Endothelial cell (in vitro differentiated cells): Measurements from ENCODE around the gene EMC9. TPM values are rescaled to one million over a fixed set of nuclear protein-coding genes. Genes with fewer than 3 reads are reported as not detected.

Experiments
- DNase-seq: peaks from one replicate; pipeline ENCODE4 v3.0.0; 2021; ENCODE audit warnings: low spot score
- H3K27ac Mint-ChIP-seq: one replicate; pipeline ENCODE4 v1.8.0; 2021; ENCODE audit warnings: mixed read lengths, inconsistent platforms; ENCODE audit not compliant: unreplicated experiment
- H3K27me3 Mint-ChIP-seq: one replicate; pipeline ENCODE4 v1.8.0; 2021; ENCODE audit warnings: mild to moderate bottlenecking, moderate library complexity, mixed read lengths, inconsistent platforms; ENCODE audit not compliant: unreplicated experiment
- H3K36me3 Mint-ChIP-seq: one replicate; pipeline ENCODE4 v1.8.0; 2021; ENCODE audit warnings: mild to moderate bottlenecking, low read depth, mixed read lengths, inconsistent platforms; ENCODE audit not compliant: unreplicated experiment
- H3K4me1 Mint-ChIP-seq: one replicate; pipeline ENCODE4 v1.8.0; 2021; ENCODE audit warnings: mild to moderate bottlenecking, mixed read lengths, inconsistent platforms; ENCODE audit not compliant: unreplicated experiment
- H3K4me3 Mint-ChIP-seq: one replicate; pipeline ENCODE4 v1.8.0; 2021; ENCODE audit warnings: mild to moderate bottlenecking, mixed read lengths, inconsistent platforms; ENCODE audit not compliant: unreplicated experiment
- H3K9me3 Mint-ChIP-seq: one replicate; pipeline ENCODE4 v1.8.0; 2021; ENCODE audit warnings: mixed read lengths, inconsistent platforms; ENCODE audit not compliant: unreplicated experiment
- total RNA-seq: library from RNA; stranded (reverse); fragmentation: NEBNext Ultra II Directional; extraction: Animal tissue kit (Norgen Biotek cat#: 25700); gene quantifications from one replicate; pipeline ENCODE4 v1.2.1, GENCODE V29; 2021; ENCODE audit not compliant: unreplicated experiment
- TF ChIP-seq, protein P1 (sequence below): fragments of 200-600 bp; sonication (generic); IDR thresholded peaks from one replicate; pipeline ENCODE4 v1.5.0; 2021; ENCODE audit warnings: antibody characterized with exemption; ENCODE audit not compliant: unreplicated experiment

EMC9 gene
- total RNA-seq, 1 donor from 2014 or later, result 16.7 TPM

DNA sequence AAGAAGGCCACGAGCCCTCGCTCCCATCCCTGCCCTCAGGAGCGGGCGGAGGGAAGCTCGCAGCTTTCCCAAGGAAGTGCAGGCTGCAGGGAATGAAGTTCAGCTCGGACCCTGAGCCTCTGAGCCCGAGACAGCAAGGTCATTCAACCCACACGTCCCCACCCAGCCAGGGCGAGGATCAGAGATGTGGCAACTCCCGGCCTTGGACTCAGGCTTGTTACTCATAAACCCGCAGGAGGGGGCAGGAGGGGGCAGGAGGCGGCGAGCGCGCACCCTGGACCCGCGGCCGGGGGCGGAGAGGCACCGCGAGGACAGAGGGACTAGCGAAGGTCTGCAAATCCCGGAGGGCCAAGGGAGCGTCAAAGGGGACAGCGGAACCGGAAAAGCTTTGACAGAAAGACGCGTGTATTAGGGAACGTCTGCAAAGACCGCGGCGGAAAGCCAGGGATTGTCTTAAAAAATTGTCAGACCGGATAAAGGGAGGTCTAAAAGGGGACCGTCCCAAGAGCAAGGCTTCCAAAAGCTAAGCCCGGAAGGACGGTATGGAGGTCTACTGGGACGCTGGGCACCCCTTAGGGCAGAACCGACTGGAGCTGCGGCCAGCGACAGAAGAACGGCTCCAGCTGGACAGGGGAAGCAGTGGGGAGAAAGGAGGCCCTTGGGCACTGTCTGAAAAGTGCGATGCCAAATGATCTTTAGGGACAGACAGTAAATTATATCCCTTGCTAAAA, 27.4 kb downstream of the EMC9 start:
- Mint-ChIP-seq H3K27ac (peak overlapping the region; percentile 97), H3K27me3 (peaks cover 10% of the 10 kb centered on the region), H3K9me3 (no peaks in the 10 kb centered on the region), H3K4me1 (peaks cover 20% of the 10 kb centered on the region), H3K36me3 (peaks cover 11% of the 10 kb centered on the region), H3K4me3 (peak overlapping the region; percentile 95)
- TF ChIP-seq, protein P1, sequence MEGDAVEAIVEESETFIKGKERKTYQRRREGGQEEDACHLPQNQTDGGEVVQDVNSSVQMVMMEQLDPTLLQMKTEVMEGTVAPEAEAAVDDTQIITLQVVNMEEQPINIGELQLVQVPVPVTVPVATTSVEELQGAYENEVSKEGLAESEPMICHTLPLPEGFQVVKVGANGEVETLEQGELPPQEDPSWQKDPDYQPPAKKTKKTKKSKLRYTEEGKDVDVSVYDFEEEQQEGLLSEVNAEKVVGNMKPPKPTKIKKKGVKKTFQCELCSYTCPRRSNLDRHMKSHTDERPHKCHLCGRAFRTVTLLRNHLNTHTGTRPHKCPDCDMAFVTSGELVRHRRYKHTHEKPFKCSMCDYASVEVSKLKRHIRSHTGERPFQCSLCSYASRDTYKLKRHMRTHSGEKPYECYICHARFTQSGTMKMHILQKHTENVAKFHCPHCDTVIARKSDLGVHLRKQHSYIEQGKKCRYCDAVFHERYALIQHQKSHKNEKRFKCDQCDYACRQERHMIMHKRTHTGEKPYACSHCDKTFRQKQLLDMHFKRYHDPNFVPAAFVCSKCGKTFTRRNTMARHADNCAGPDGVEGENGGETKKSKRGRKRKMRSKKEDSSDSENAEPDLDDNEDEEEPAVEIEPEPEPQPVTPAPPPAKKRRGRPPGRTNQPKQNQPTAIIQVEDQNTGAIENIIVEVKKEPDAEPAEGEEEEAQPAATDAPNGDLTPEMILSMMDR, result no peak
- peak; percentile 67 for DNase-seq

DNA sequence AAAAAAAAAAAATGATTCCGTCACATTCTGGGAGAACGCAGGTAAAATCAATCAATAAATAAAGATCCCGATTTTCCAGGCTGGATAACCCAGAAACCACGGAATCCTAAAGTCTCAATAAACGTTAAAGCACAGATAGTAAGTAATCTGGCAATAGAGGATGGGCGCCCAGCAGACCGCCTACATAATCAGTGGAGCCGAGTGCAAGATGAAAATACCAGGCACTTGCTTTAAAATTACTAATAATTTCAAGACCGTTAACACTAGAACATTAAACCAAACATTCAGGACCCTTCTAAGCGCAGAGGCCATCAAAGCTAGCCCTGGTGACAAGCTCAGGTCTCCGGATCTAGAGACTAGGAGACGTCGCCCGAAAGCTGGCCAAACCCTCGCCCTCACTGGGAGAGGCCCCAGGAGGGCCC, 28.0 kb downstream of the EMC9 start:
- H3K4me3 Mint-ChIP-seq, result peak overlapping the region; percentile 95
- peak overlapping the region; percentile 97 for H3K27ac Mint-ChIP-seq
- H3K4me1 Mint-ChIP-seq, result peaks cover 23% of the 10 kb centered on the region
- peaks cover 5% of the 10 kb centered on the region for H3K36me3 Mint-ChIP-seq
- H3K27me3 Mint-ChIP-seq, result peaks cover 10% of the 10 kb centered on the region
- DNase-seq, result no peak
- no peaks in the 10 kb centered on the region for H3K9me3 Mint-ChIP-seq
- TF ChIP-seq, protein P1, result no peak

DNA sequence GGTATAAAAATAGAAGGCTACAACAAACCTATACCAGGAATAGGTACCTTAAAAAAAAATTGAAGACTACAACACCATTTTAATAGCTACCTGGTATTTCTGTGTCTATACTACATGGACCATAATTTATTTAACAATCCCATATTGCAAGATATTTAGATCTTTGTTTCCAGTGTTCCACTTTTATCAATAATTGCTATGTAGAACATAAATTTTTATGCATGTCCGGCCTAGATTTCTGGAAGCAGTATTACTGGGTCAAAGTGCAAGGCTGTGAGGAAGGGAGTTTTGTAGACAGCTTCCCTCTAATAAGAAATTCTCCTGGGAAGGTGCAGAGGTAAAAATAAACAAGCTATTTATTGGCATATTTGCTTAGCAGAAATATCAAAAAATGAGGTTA, 30.9 kb downstream of the EMC9 start:
- Mint-ChIP-seq H3K4me1 (peaks cover 15% of the 10 kb centered on the region), H3K36me3 (peaks cover 3% of the 10 kb centered on the region), H3K27ac (no peak overlapping the region), H3K9me3 (no peaks in the 10 kb centered on the region), H3K4me3 (no peak overlapping the region), H3K27me3 (peaks cover 5% of the 10 kb centered on the region)
- TF ChIP-seq, protein P1, result no peak
- DNase-seq, result no peak

DNA sequence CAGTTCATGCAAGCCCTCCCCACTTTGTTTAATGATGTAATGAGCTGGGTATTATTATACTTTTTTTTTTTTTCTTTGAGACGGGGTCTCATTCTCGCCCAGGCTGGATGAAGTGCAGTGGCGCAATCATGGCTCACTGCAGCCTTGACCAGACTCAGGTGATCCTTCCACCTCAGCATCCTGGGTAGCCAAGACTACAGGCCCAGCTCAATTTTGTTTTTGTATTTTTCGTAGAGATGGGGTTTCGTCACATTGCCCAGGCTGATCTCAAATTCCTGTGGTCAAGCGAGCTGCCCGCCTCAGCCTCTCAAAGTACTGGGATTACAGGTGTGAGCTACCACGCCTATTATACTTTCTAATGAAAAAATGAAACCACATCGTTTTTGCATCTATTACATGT, 31.3 kb downstream of the EMC9 start:
- H3K27ac Mint-ChIP-seq, result no peak overlapping the region
- peaks cover 5% of the 10 kb centered on the region for H3K36me3 Mint-ChIP-seq
- no peak overlapping the region for H3K4me3 Mint-ChIP-seq
- TF ChIP-seq, protein P1, result no peak
- H3K9me3 Mint-ChIP-seq, result no peaks in the 10 kb centered on the region
- H3K4me1 Mint-ChIP-seq, result peaks cover 10% of the 10 kb centered on the region
- DNase-seq, result no peak
- peaks cover 4% of the 10 kb centered on the region for H3K27me3 Mint-ChIP-seq

DNA sequence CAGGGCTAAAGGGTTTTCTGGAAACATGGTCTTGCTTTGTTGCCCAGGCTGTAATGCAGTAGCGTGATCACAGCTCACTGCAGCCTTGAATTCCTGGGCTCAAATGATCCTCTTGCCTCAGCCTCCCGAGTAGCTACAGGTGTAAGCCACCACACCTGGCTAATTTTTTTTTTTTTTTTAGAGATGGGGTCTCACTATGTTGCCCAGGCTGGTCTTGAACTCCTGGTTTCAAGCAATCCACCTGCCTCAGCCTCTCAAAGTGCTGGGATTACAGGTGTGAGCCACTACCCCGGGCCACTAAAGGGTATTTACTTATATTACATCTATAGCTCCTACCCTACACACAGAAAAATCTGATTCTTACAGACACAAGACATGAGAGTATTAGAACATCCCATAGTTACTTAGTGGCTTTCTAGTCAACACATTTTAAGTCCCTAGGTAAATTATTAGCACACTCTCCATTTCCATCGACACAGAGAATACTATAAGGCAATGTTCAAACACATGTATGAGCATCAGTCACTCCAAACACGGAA, 33.0 kb downstream of the EMC9 start:
- H3K4me3 Mint-ChIP-seq, result no peak overlapping the region
- TF ChIP-seq, protein P1, result no peak
- H3K27me3 Mint-ChIP-seq, result peaks cover 2% of the 10 kb centered on the region
- H3K9me3 Mint-ChIP-seq, result no peaks in the 10 kb centered on the region
- peak overlapping the region; percentile 78 for H3K27ac Mint-ChIP-seq
- H3K4me1 Mint-ChIP-seq, result peaks cover 8% of the 10 kb centered on the region
- DNase-seq, result no peak
- peaks cover 19% of the 10 kb centered on the region for H3K36me3 Mint-ChIP-seq
